Activated CD8-positive, alpha-beta memory T cell treated with anti-CD3 and anti-CD28 coated beads, Interleukin-2, amount 50 U/mL, for 48 hours (primary cell): ENCODE data around the gene MYO16.

Experiments used
- DNase-seq: peaks from one replicate; pipeline ENCODE4 v3.0.0-alpha.2; 2020

Gene MYO16

DNA sequence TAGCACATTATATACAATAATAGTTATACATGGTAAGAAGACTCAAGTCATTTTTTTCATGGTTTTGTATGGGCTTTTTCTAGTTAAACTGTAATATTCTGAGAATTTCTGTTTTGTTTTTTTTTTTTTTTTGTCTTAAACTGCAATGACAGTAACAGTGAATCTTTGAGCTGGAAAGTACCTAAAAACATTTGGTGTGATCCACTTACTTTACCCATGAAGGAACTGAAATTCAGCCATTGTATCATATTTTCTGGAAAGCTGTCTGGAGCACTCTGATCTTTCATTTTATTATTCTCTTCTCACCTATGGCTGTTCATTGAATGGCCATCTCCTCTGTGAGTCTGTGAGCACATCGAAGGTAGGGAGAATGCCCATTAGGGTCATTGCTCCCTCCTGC, 37.8 kb downstream of the MYO16 start:
- no peak for DNase-seq

DNA sequence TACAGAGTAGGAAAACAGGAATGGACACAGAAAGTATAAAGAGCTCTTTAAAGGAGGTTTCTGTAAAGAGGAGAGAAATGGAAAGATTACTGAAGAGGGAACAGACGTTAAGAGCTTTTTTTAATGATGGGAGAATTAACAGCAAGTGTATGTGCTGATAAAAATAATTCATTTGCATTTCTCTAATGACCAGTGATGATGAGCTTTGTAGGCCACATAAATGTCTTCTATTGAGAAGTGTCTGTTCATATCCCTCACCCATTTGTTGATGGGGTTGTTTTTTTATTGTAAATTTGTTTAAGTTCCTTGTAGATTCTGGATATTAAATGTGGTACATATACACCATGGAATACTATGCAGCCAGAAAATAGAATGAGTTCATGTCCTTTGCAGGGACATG, 40.0 kb downstream of the MYO16 start:
- no peak for DNase-seq

DNA sequence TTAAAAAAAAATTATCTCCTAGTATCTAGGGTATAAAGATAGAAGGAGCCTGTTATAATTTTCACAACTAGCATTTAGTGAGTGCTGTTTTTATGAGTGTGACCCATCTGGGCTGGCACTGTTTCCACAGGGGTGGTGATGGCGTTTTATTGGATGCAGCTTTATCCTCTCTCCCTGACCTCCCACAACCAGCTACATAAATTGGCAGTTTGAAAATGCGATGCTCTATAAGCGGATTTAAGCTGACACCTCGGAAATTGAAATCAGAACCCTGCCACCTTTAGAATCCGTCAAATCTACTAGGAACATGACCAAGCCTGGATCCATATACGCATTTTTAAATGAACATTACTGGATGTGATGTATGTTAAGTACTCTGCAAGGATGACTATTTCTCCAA, 44.9 kb downstream of the MYO16 start:
- DNase-seq: no peak

DNA sequence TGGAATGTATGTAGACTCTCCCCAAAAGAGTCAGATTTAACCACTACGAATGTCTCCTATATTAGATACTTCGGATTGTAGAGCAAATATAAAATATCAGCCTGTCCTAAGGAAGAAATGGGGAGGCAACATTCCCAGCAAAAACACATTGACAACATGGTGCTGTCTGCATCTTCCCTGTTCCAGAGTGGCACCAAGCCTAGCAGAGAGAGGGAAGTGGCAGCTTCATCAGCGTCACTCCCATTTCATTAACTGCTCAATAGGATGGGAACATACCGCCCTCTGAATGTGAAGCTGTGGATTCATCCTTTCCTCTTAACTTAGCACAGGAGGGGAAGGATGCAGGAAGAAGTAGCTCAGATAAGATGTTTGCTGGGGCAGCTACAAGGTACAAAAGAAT, 45.4 kb downstream of the MYO16 start:
- no peak for DNase-seq

DNA sequence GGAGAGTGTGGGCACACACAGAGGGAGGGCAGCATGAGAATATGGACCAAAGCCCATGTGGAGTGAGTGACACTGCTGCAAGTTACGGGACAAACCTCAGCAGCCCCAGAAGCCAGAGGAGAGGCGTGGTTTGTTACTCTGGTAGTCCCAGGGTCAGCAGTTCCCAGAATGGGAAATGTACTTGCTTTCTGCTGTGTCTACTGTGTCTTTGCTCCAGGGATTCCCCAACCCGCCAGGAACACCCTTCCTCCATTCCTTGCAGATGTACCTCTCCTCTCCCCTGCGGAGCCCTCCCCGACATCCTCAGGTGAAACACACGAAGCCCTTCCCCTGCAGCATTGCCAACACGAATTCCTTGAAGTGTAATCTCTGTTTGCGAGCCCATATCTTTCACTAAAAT, 47.2 kb downstream of the MYO16 start:
- no peak for DNase-seq

DNA sequence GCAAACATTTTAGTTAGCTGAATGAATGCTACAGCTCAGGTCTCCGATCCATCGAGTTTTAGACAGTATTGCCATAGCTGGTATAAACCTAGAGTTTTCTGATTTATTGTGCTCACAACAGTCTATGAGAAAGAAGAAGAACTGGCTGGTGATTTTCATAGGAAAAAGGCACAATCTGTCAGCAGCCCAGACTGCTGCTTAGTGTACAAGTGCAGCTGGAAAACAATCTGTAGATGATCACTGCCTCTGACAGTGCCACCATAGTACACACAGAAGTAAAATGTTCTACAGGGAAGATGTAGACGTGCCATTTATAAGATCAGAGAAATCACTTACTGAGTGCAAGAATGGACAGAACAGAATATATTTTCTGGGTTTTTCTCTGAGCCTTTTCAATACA, 48.4 kb downstream of the MYO16 start:
- no peak for DNase-seq

DNA sequence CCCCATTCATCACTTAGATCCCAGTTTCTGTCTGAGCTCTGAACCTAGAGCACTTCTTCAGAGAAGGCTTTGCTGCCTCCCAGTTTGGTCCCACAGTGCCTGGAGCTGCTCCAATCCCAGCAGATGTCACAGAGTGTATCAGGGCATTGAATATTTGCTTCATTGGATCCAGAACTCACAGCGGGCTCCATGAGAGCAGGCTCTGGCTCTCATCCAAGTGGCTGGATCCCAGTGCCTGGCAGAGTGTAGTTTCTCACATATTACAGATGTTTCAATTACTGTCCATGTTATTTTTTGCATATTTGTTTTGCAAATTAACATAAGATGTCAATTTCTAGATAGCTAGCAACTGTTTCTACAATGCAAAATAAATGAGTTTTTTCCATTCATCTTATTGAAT, 50.6 kb downstream of the MYO16 start:
- no peak for DNase-seq

DNA sequence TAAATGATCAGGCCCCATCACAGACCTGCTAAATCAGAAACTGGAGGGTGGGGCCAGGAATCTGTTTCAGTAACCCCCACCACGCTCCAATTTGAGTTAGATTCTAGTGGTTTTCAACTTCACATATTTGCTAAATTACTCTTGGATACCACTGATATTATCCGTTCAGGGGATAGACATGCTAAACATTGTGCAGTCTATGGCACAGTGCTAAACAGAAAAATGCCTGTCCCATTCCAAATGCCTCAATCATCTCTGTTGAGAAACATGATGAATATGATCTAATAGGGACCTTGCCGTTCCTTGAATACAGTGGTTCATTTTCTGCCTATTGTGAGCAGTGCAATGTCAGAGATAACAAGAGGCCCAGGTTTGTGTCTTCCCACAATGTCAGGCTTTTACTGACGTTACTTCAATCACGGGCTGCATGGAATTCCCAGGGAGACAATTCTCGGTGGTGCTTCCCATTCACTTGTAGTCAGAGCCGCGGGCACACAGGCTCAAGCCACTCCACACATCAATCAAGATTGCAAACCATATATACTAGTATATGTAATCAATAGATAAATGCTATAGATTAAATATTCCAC, 52.7 kb downstream of the MYO16 start:
- DNase-seq: no peak

DNA sequence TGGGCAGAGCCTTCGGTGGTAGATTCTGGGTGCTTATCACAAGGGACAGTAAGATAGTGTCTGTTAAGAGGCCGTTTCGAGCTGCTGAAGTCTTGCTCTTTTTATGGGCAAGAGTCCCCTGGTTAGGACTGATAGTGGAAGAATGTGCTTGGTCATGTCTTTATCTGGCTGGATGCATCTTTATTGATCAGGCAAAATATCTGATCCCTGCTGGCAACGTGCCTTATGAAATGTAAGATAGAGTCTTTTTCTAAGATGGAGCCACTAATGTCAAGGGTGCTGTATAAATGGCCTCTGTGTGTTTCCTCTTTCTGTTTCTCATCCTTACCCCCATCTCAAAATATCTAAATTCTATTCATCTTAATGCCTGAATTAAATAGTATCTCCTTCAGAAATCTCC, 53.3 kb downstream of the MYO16 start:
- DNase-seq: no peak

DNA sequence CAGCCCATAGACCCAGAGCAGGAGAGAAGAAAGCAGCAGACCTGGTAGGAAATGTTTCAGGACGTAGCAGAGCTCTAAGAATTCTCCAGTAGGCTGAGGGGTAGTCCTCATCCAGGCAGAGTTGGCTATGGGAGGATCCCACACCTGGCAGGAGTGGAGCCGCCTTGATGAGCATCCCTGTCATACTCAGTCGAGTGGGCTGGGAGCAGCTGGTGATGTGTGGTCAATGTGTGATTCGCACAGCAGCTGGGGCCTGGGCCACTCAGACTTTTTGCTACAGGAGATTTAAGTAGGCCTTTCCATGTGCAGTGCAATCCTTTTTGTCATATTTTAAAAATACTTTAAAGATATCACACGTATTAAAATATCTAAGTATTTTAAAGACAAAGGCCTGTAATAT, 56.6 kb downstream of the MYO16 start:
- no peak for DNase-seq

DNA sequence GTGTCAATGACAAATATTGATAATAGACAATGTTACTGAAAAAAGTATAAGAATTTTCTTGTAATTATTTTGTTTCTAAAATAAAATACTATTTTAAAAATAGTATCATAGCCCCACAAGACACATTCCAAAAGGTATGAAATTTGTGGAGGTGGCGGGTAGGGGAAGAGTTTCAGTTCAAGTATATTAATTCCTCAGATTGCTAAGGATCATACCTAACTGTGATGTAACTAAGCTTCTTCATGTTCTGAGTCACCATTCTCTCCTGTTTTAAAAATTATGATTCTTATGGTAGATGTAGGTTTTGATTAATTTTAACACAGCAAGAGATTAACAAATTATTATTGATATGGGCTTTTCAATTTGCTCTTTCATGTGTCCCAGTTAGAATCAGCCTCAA, 61.3 kb downstream of the MYO16 start:
- no peak for DNase-seq

DNA sequence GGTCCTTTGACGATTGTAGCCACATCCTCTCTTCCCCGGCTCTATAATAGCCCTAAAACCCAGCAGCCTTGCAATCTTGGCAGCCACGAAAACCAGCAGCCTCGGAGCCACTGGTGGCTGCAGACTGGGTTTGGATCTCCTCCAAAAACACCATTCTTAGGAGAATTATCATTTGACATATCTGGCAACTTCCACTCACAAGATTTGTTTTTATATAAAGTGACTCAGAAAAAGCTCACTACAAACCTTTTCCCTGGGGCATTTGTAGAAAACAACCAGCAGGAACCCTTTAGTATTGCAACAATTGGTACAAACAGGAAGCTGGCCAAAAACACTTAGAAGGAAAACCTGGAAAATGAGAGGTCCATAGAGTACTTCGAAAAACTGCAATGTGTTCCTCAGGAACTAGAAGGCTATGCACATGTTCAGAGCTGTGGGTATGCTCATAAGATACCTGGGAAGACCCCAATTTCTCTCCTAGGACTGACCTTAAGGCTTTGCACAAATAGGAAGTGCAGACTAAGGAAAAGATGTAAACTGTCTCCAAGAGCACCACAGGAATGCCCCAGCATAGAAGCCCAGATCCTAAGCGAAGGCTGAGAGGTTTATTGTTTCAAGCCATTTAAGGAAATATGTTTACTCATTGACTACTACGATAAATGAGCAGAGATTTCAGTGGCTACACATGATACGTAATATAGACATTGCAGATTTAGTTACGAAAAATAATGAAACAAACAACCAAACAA, 71.2 kb downstream of the MYO16 start:
- no peak for DNase-seq

DNA sequence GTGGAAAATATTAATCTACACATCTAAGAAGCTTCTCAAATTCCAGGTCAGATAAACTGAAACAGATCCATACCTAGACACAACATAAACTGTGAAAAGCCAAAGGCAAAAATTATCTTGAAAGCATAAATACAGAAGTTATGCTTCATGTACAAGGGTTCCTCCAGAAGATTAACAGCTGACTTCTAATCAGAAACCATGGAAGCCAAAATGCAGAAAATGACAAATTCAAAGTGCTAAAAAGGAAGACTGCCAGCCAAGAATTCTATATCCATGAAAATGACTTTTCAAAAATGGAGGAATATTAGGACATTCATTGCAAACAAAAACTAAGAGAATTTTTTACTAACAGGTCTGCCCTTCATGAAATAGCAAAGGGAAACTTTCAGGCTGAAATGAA, 72.8 kb downstream of the MYO16 start:
- DNase-seq: no peak

DNA sequence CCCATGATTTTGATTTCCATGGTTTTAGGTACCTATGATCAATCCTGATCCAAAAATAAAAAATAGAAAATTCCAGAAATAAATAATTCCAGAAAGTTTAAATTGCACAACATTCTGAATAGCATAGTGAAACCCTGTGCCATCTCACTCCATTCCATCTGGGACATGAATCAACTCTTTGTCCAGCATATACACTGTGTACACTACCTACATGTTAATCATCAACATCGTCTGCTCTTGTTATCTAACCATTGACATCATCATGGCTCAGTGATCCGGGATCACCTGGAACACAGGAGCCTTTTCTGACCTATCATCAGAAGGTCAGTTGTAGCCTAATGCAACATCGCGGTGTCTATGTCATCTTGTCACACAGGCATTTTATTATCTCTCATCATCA, 75.6 kb downstream of the MYO16 start:
- DNase-seq: no peak

DNA sequence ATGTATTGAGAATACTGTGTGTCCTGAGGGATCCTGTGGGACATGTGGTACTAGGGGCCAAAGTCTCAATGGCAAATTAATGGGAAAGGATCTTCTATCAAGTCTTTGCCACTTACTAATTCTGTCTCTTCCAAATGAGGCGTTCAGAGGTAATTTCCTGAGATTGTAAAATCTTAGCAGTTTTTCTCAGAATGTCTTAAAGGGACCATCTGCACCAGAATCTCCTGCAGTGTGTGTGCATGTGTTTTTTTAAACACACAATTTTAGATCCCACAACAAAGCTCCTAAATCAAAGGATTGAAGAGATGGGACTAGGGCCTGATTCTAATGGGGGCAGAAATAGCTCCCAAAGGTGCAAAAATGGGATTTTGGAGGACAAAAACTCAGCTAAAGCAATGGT, 78.2 kb downstream of the MYO16 start:
- no peak for DNase-seq

DNA sequence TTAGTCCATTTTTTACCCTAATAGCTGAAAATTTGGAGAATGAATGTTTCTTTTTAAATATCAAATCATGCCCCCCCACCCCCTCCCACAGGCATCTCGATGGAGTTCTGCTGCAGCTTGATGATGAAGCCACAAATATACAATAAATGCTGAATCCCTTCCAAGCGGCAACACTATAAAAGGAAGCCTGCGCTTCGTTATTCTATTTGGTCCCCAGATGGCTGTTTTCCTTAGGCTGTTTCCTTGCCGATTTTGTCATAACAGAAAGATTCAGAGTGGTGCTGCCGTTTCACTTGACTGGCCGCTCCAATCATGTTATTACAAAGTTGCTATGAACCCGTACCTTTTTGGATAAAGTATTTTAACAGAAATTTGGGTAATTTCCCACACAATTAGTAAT, 79.5 kb downstream of the MYO16 start:
- no peak for DNase-seq

DNA sequence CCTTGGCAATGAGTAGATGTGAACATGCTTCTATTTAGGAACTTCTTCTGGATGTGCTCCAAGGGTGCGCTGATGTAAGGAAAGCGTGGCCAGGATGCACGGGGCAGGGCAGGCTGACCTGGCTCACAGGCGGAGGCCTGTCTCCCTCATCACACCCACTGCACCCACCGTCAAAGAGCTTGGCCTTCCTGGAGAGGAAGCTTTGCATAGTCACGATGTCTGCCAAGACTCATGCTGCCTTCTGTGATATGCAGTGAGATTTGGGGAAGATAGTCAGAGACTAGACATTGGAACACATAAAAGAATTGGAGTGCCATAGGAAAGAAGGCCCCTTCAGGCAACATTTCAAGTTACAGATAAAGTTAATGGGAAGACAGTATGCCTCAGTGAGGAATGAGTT, 82.0 kb downstream of the MYO16 start:
- DNase-seq: no peak

DNA sequence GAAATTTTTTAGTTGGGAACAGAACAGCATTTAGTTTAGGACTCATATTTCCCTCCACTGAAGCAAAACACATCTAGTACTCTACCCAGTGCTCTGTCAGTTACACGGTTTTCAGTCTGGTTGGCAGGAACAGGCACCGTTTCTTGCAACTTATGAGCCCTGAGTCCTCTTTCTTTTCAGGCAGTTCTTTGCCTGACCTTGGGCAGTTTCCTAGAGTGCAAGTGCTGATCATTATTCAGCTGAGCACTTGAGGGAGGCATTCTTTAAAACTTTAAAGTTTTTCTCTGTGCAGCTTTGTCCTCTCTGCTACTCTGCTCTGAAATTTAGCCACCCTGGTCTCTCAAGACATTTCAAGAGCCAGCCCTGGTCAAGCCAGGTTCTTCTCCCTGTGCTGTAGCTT, 96.1 kb downstream of the MYO16 start:
- DNase-seq: no peak

DNA sequence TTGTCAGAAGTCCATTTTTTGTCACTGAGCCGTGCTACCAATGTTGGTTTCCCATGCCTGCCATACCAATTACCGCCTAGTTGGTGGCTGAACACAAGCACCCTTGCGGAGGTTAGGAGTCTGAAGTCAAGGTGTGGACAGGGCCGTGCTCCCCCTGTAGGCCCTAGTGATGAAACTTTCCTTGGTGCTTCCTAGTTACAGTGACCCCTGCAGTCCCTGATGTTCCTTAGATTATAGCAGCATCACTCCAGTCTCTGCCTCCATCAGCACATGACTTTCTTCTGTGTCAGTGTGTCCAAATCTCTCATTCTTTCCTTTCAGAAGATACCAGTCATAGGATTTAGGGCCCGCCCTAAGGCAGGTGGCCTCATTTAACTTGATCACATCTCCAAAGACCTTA, 99.0 kb downstream of the MYO16 start:
- no peak for DNase-seq

DNA sequence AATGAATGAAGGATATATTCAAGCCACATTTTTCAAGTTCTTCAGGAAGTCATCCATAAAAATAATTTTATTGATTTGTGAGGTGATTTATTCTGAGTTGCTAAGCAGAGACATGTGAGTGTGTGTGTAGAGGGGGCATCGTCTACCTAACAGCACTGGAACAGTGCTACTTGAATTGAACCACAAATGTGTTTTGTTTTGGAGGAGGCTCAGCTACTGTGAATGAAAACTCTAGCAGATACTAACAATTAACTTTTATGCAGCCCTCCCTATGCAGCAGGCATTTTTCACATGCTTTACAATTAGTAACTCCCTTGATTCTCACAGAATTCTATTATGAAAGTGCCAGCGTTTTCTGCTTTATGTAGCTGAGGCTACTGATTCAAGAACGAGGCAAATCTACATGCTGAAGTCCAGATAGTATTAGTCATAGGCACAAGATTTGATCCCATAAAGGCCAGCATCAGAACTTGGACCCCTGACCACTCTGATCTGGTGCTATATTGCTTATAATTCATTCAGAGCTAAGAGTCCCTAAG, 103.7 kb downstream of the MYO16 start:
- DNase-seq: no peak

DNA sequence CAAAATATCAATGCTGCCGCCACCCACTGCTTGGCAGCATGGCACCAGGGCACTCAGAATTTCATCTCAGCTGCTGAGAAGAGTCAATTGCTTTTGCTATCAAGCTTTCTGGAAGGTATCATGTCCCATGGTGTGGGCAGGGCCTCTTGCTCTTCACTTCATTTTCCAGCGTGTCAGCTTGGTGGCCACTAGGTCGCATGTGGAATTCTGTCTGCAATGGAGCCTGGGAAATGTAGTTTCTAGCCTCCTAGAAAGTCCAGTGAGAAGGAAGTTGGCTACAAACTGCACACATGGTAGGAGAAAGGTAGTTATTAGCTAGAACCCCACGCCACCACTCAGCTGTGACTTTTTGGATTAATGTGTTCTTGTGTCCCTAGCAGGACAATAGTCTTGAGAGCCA, 105.3 kb downstream of the MYO16 start:
- DNase-seq: no peak

DNA sequence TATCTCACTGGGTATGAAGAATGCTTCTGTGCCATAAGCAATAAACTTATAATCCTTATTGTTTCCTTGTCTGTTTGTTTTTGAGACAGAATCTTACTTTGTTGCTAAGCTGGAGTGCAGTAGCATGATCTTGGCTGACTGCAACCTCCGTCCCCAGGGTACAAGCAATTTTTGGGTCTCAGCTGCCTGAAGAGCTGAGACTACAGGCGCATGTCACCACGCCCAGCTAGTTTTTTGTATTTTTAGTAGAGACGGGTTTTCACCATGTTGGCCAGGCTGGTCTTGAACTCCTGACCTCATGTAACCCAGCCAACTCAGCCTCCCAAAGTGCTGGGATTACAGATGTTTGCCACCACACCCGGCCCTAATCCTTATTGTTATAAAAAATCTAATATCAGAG, 112.5 kb downstream of the MYO16 start:
- no peak for DNase-seq

DNA sequence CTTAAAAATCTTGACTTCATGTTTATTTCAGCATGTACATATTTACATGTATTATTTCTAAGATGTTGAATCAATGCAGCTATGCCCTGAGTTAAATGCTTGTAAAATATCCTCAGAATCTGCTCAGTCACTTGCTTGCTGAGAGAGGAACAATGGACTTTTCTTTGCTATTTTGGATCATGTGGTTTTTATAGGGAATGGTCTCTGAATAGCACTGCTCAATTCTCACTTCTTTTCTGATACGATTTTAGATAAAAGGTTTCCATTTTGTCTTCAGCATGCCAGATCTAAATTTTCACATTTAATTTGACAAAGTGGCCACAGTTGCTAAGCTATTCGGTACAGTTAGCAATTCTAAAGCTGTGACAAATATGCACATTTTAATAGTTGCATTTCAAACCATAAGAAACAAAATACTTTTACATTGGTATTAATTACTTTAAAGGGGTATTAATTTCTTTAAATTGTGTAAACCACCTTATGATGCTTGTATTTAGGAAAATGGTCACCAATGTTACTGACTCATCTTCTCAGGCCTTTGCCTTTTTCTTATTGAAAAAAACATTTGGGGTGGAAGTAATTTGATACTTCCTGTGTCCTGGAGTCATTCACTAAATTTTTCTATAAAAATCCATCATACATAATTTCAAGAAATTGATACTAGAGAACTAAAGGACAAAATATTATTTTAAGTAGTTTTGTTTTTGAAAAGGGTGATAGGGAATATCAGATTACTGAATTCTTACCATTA, 113.5 kb downstream of the MYO16 start:
- DNase-seq: no peak

DNA sequence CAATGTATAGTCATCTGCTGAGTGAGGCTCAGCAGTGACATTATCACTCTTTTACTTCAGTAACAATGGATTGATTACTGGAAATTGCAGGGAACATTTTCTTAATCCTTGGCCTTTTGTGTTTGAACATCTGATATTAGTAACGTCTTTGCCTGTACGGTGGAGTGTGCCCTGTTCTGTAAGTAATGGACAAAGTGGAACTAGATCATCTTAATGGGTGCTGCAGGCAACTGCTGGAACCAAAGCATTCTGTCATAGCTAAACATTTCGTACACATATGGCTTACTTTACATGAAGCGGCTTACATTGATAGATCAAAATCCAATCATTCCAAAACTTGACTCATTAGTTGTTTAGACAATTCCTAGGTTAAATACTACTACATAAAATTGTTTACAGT, 114.1 kb downstream of the MYO16 start:
- no peak for DNase-seq
